GM19238 (cell line): Measurements from ENCODE around the gene GTF2H3.
A peak's percentile ranks its signal among the peaks of the same experiment; 100 is the strongest.
"Not testable (repeated sequence)": the region's sequence is repeated elsewhere in the genome, so short reads cannot be mapped to it uniquely, and the experiment has no call there.

Experiments used
- DNase-seq: peaks from one replicate; pipeline ENCODE4 v3.0.0; 2011; ENCODE audit warnings: low spot score; ENCODE audit not compliant: insufficient read length

Gene GTF2H3

GRCh38 chr12:123633379-123634141 lies at the start of gene GTF2H3, which contains the start of gene EIF2B1:
GTF2H3 (plus strand) TSS chr12:123633829; CDS start chr12:123633860, 31 bp downstream.
EIF2B1 (minus strand) TSS chr12:123633686; CDS start chr12:123633557, 129 bp downstream.
- peak; percentile 98 for DNase-seq

- DNase-seq = no peak
Measured at GRCh38 chr12:123591702-123592481, 41.7 kb upstream of the GTF2H3 start.

- DNase-seq = no peak
Measured at GRCh38 chr12:123595729-123596128, 37.9 kb upstream of the GTF2H3 start.

- DNase-seq = no peak
Measured at GRCh38 chr12:123597100-123597499, 36.5 kb upstream of the GTF2H3 start.

GRCh38 chr12:123598522-123598921 lies 35.1 kb upstream of the GTF2H3 start:
- no peak for DNase-seq

GRCh38 chr12:123599310-123599709 lies 34.3 kb upstream of the GTF2H3 start:
- no peak for DNase-seq

- DNase-seq = no peak
Measured at GRCh38 chr12:123599721-123600120, 33.9 kb upstream of the GTF2H3 start.

GRCh38 chr12:123601602-123602489 lies 31.8 kb upstream of the GTF2H3 start, which contains the start of gene DDX55:
DDX55 (plus strand) TSS chr12:123602099; CDS start chr12:123602149, 50 bp downstream.
- peak; percentile 77 for DNase-seq

- DNase-seq = no peak
Measured at GRCh38 chr12:123602651-123603195, 30.9 kb upstream of the GTF2H3 start.

- not testable (repeated sequence) for DNase-seq
Measured at GRCh38 chr12:123603495-123603894, 30.1 kb upstream of the GTF2H3 start.

- DNase-seq = no peak
Measured at GRCh38 chr12:123607756-123608155, 25.9 kb upstream of the GTF2H3 start.

- no peak for DNase-seq
Measured at GRCh38 chr12:123608182-123608581, 25.4 kb upstream of the GTF2H3 start.

- no peak for DNase-seq
Measured at GRCh38 chr12:123614110-123614509, 19.5 kb upstream of the GTF2H3 start.

GRCh38 chr12:123614531-123614930 lies 19.1 kb upstream of the GTF2H3 start:
- no peak for DNase-seq

- no peak for DNase-seq
Measured at GRCh38 chr12:123617144-123617543, 16.5 kb upstream of the GTF2H3 start.

GRCh38 chr12:123617580-123617979 lies 16.0 kb upstream of the GTF2H3 start:
- DNase-seq = no peak

GRCh38 chr12:123621101-123621500 lies 12.5 kb upstream of the GTF2H3 start:
- no peak for DNase-seq

- DNase-seq = no peak
Measured at GRCh38 chr12:123621619-123622530, 11.8 kb upstream of the GTF2H3 start.

GRCh38 chr12:123634142-123634561 lies 523 bp downstream of the GTF2H3 start:
- DNase-seq = no peak

- no peak for DNase-seq
Measured at GRCh38 chr12:123643911-123644310, 10.3 kb downstream of the GTF2H3 start.
